Measurements from ENCODE around the gene LOXL4.

LOXL4 gene

GRCh38 chr10:98270786-98271185 lies 2.8 kb upstream of the LOXL4 start:
- no peak overlapping the region for H3K4ac ChIP-seq (ENCODE audit: low read depth, low read length)
- no peak overlapping the region for H3K23ac ChIP-seq (ENCODE audit: low read length)
- H3K27me3 ChIP-seq (ENCODE audit: insufficient read depth, low read length), result no peaks in the 10 kb centered on the region
- no peak overlapping the region for H2BK12ac ChIP-seq (ENCODE audit: low read length)
- no peak overlapping the region for H3K14ac ChIP-seq (ENCODE audit: low read length)
- no peaks in the 10 kb centered on the region for H3K79me2 ChIP-seq (ENCODE audit: control insufficient read depth, insufficient read depth, low read length, poor library complexity)
- H3K4me3 ChIP-seq (ENCODE audit: low read depth, low read length), result no peak overlapping the region
- H3K36me3 ChIP-seq (ENCODE audit: control insufficient read depth in 1 of 2, insufficient read depth in 2 of 2, low read length in 2 of 2), result no peaks in the 10 kb centered on the region
- H4K8ac ChIP-seq (ENCODE audit: low read depth, low read length), result no peak overlapping the region
- DNase-seq, result no peak
- H4K91ac ChIP-seq (ENCODE audit: low read depth, low read length), result no peak overlapping the region
- H4K12ac ChIP-seq (ENCODE audit: low read depth, low read length), result no peak overlapping the region
- no peak overlapping the region for H2AFZ ChIP-seq (ENCODE audit: insufficient read depth, low read length, poor library complexity)
- H2BK5ac ChIP-seq (ENCODE audit: low read depth, low read length, poor library complexity), result no peak overlapping the region
- no CpG with 5 or more reads among the region's 2 CpGs for WGBS (ENCODE audit: extremely low coverage, insufficient coverage, insufficient read length)
- H3K9ac ChIP-seq (ENCODE audit: low read length), result no peak overlapping the region
- no peak overlapping the region for H2AK5ac ChIP-seq (ENCODE audit: low read length)
- H2BK120ac ChIP-seq (ENCODE audit: insufficient read depth, low read length, poor library complexity), result no peak overlapping the region
- peaks cover 7% of the 10 kb centered on the region for H3K79me1 ChIP-seq (ENCODE audit: low read length)
- H3K18ac ChIP-seq (ENCODE audit: low read length), result no peak overlapping the region
- no peaks in the 10 kb centered on the region for H3K9me3 ChIP-seq (ENCODE audit: insufficient read depth, low read depth, low read length)
- no peak overlapping the region for H3K27ac ChIP-seq (ENCODE audit: low read depth, low read length)
- no peak overlapping the region for H3K4me2 ChIP-seq (ENCODE audit: low read length)
- H3K4me1 ChIP-seq (ENCODE audit: control insufficient read depth in 1 of 2, insufficient read depth in 2 of 2, low read length in 2 of 2), result peaks cover 17 to 21% of the 10 kb centered on the region in 2 experiments

- Histone ChIP-seq H3K4me1 (ENCODE audit: control insufficient read depth in 1 of 2, insufficient read depth in 2 of 2, low read length in 2 of 2) (peaks cover 18 to 24% of the 10 kb centered on the region in 2 experiments), H2AFZ (ENCODE audit: insufficient read depth, low read length, poor library complexity) (no peak overlapping the region), H3K4ac (ENCODE audit: low read depth, low read length) (no peak overlapping the region), H4K8ac (ENCODE audit: low read depth, low read length) (no peak overlapping the region), H2BK5ac (ENCODE audit: low read depth, low read length, poor library complexity) (no peak overlapping the region), H4K91ac (ENCODE audit: low read depth, low read length) (peak overlapping the region; percentile 10), H3K27ac (ENCODE audit: low read depth, low read length) (no peak overlapping the region), H3K9ac (ENCODE audit: low read length) (no peak overlapping the region), H3K4me2 (ENCODE audit: low read length) (no peak overlapping the region), H3K23ac (ENCODE audit: low read length) (no peak overlapping the region), H3K79me2 (ENCODE audit: control insufficient read depth, insufficient read depth, low read length, poor library complexity) (no peaks in the 10 kb centered on the region), H3K4me3 (ENCODE audit: low read depth, low read length) (no peak overlapping the region), H3K14ac (ENCODE audit: low read length) (no peak overlapping the region), H3K79me1 (ENCODE audit: low read length) (peaks cover 7% of the 10 kb centered on the region), H3K36me3 (ENCODE audit: control insufficient read depth in 1 of 2, insufficient read depth in 2 of 2, low read length in 2 of 2) (no peaks in the 10 kb centered on the region), H3K27me3 (ENCODE audit: insufficient read depth, low read length) (no peaks in the 10 kb centered on the region), H2BK12ac (ENCODE audit: low read length) (no peak overlapping the region), H3K18ac (ENCODE audit: low read length) (no peak overlapping the region), H2AK5ac (ENCODE audit: low read length) (no peak overlapping the region), H3K9me3 (ENCODE audit: insufficient read depth, low read depth, low read length) (no peaks in the 10 kb centered on the region), H2BK120ac (ENCODE audit: insufficient read depth, low read length, poor library complexity) (no peak overlapping the region), H4K12ac (ENCODE audit: low read depth, low read length) (no peak overlapping the region)
- no peak for DNase-seq
- no CpG with 5 or more reads among the region's 10 CpGs for WGBS (ENCODE audit: extremely low coverage, insufficient coverage, insufficient read length)
Measured at GRCh38 chr10:98270073-98270740, 2.2 kb upstream of the LOXL4 start.

- Histone ChIP-seq H4K91ac (ENCODE audit: low read depth, low read length) (peak overlapping the region; percentile 29), H4K8ac (ENCODE audit: low read depth, low read length) (no peak overlapping the region), H3K14ac (ENCODE audit: low read length) (no peak overlapping the region), H2BK120ac (ENCODE audit: insufficient read depth, low read length, poor library complexity) (peak overlapping the region; percentile 47), H3K9ac (ENCODE audit: low read length) (no peak overlapping the region), H3K4me2 (ENCODE audit: low read length) (no peak overlapping the region), H3K4ac (ENCODE audit: low read depth, low read length) (no peak overlapping the region), H4K12ac (ENCODE audit: low read depth, low read length) (no peak overlapping the region), H2AFZ (ENCODE audit: insufficient read depth, low read length, poor library complexity) (no peak overlapping the region), H3K4me3 (ENCODE audit: low read depth, low read length) (no peak overlapping the region), H3K4me1 (ENCODE audit: control insufficient read depth in 1 of 2, insufficient read depth in 2 of 2, low read length in 2 of 2) (peaks cover 18 to 24% of the 10 kb centered on the region in 2 experiments), H3K27ac (ENCODE audit: low read depth, low read length) (no peak overlapping the region), H2AK5ac (ENCODE audit: low read length) (no peak overlapping the region), H3K27me3 (ENCODE audit: insufficient read depth, low read length) (no peaks in the 10 kb centered on the region), H3K9me3 (ENCODE audit: insufficient read depth, low read depth, low read length) (no peaks in the 10 kb centered on the region), H2BK5ac (ENCODE audit: low read depth, low read length, poor library complexity) (no peak overlapping the region), H3K23ac (ENCODE audit: low read length) (no peak overlapping the region), H3K79me1 (ENCODE audit: low read length) (peaks cover 7% of the 10 kb centered on the region), H3K36me3 (ENCODE audit: control insufficient read depth in 1 of 2, insufficient read depth in 2 of 2, low read length in 2 of 2) (no peaks in the 10 kb centered on the region), H2BK12ac (ENCODE audit: low read length) (no peak overlapping the region), H3K18ac (ENCODE audit: low read length) (no peak overlapping the region), H3K79me2 (ENCODE audit: control insufficient read depth, insufficient read depth, low read length, poor library complexity) (no peaks in the 10 kb centered on the region)
- DNase-seq, result peak; percentile 35 to 55
- no CpG with 5 or more reads among the region's 8 CpGs for WGBS (ENCODE audit: extremely low coverage, insufficient coverage, insufficient read length)
Measured at GRCh38 chr10:98269435-98269912, 1.5 kb upstream of the LOXL4 start.

GRCh38 chr10:98268694-98269431 lies 869 bp upstream of the LOXL4 start:
- no peak overlapping the region for H3K27ac ChIP-seq (ENCODE audit: low read depth, low read length)
- WGBS (ENCODE audit: extremely low coverage, insufficient coverage, insufficient read length), result no CpG with 5 or more reads among the region's 17 CpGs
- H4K12ac ChIP-seq (ENCODE audit: low read depth, low read length), result peak overlapping the region; percentile 17
- H3K14ac ChIP-seq (ENCODE audit: low read length), result no peak overlapping the region
- peak overlapping the region; percentile 35 for H2BK120ac ChIP-seq (ENCODE audit: insufficient read depth, low read length, poor library complexity)
- peak overlapping the region; percentile 43 for H4K8ac ChIP-seq (ENCODE audit: low read depth, low read length)
- H3K4me1 ChIP-seq (ENCODE audit: control insufficient read depth in 1 of 2, insufficient read depth in 2 of 2, low read length in 2 of 2), result peaks cover 18 to 24% of the 10 kb centered on the region in 2 experiments
- H3K27me3 ChIP-seq (ENCODE audit: insufficient read depth, low read length), result no peaks in the 10 kb centered on the region
- peak overlapping the region; percentile 75 for H3K4me2 ChIP-seq (ENCODE audit: low read length)
- H3K23ac ChIP-seq (ENCODE audit: low read length), result no peak overlapping the region
- no peaks in the 10 kb centered on the region for H3K36me3 ChIP-seq (ENCODE audit: control insufficient read depth in 1 of 2, insufficient read depth in 2 of 2, low read length in 2 of 2)
- peak overlapping the region; percentile 33 for H4K91ac ChIP-seq (ENCODE audit: low read depth, low read length)
- no peak overlapping the region for H3K9ac ChIP-seq (ENCODE audit: low read length)
- no peaks in the 10 kb centered on the region for H3K9me3 ChIP-seq (ENCODE audit: insufficient read depth, low read depth, low read length)
- H2AK5ac ChIP-seq (ENCODE audit: low read length), result no peak overlapping the region
- no peaks in the 10 kb centered on the region for H3K79me2 ChIP-seq (ENCODE audit: control insufficient read depth, insufficient read depth, low read length, poor library complexity)
- no peak overlapping the region for H3K4ac ChIP-seq (ENCODE audit: low read depth, low read length)
- no peak overlapping the region for H2BK5ac ChIP-seq (ENCODE audit: low read depth, low read length, poor library complexity)
- H2AFZ ChIP-seq (ENCODE audit: insufficient read depth, low read length, poor library complexity), result peak overlapping the region; percentile 58
- H3K18ac ChIP-seq (ENCODE audit: low read length), result no peak overlapping the region
- peaks cover 7% of the 10 kb centered on the region for H3K79me1 ChIP-seq (ENCODE audit: low read length)
- H3K4me3 ChIP-seq (ENCODE audit: low read depth, low read length), result peak overlapping the region; percentile 42
- peak overlapping the region; percentile 58 for H2BK12ac ChIP-seq (ENCODE audit: low read length)
- peak; percentile 14 to 29 for DNase-seq
